ENCODE data around the gene MPHOSPH10.
"Not testable (repeated sequence)": the region's sequence is repeated elsewhere in the genome, so short reads cannot be mapped to it uniquely, and the experiment has no call there.

Gene MPHOSPH10, protein sequence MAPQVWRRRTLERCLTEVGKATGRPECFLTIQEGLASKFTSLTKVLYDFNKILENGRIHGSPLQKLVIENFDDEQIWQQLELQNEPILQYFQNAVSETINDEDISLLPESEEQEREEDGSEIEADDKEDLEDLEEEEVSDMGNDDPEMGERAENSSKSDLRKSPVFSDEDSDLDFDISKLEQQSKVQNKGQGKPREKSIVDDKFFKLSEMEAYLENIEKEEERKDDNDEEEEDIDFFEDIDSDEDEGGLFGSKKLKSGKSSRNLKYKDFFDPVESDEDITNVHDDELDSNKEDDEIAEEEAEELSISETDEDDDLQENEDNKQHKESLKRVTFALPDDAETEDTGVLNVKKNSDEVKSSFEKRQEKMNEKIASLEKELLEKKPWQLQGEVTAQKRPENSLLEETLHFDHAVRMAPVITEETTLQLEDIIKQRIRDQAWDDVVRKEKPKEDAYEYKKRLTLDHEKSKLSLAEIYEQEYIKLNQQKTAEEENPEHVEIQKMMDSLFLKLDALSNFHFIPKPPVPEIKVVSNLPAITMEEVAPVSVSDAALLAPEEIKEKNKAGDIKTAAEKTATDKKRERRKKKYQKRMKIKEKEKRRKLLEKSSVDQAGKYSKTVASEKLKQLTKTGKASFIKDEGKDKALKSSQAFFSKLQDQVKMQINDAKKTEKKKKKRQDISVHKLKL

DNA sequence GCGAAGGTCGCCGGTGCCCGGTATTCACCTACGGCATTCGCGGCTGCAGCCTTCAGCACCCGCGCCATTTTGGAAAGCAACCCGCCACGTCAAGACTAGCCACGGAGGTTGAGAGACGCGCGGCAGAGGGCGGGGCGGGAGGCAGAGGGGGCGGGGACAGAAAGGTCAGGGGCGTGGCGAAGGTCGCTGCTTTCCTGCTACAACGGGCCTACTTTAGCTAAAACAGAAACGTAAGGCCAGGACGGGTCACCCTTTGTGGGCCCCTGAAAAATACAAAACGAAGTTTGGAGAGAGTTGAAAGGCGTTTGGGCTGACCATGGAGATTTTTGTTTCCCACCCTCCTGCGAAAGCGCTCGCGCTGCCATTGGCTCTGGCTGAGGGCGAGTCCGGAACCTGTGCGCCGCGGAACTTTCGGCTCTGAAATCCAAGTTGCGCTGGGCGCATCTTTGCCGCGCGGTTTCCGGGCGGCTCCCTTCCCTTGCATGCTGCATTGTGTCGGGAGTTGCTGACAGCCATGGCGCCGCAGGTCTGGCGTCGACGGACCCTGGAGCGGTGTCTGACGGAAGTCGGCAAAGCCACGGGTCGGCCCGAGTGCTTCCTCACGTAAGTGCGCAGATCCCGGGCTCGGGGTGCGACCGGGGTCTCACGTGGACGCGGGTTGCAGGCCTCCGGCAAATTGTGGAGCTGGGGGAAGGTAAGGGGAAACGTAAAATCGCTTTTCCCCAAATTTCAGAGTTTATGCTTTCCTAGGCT, at the start of gene MPHOSPH10, which contains the start of gene MCEE:
TSS of gene MPHOSPH10 (plus strand) at position 483 of the 753 bp plus-strand sequence. CDS start at position 515, 32 bp downstream.
TSS of gene MCEE (minus strand) at position 78 of the 753 bp plus-strand sequence. CDS start at position 68, 10 bp downstream.
- peak; percentile 93 for DNase-seq (ENCODE audit: low spot score)

DNA sequence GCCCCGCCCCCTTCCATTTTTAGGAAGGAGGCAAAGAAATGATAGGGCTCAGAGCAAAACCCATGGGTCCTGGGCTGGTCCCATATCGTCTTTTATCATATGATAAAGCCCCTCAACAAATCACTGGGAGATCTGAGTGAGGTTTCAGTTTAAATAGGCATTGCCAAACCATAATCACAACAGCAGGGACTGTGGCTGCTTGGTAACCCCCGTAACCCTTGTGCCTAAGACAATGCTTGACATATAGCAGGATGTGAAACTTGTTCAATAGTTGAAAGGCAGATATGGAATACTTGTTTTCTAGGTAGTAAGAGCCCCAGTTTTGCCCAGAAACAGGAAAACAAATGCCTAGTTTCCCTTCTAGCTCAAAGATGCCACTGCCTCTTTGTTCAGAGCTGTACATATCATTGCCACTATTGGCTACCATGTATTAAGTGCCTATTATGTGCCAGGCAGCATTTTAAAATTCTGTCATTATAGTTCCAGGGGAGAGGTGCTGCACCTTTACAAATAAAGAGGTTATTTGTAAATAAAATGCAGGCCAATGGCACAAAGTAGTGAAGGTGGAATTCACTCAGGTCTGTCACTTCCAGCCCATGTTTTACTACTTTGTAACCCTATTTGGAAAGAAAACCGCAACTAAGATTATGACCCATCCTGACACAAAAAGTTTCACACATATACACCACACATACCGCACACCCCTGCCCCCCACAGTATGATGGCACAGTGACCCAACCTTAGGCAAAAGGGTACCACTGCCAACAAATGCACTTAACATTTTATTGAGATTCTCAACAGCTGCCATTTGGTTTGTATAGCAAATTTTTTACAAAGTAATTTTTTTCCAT, 47.8 kb upstream of the MPHOSPH10 start:
- DNase-seq (ENCODE audit: low spot score), result no peak

DNA sequence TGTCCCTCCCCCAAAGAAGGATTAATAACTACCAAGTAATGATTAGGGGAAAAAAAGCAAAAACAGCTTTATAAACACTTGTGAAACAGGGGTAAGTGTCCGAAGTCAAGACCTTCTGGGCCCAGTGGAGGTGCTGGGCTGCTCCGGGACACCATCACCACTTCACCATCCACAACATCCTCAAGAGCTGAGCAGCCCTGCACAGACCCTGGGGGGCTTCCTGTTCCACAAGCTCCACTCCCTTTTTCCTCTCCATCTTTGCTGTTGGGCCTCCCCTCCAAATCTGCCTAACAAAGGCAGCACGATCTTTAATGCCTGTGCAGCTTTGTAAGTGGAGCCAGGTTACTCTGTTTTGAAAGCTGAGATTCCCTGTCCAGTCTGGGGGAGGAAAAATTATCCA, 47.1 kb upstream of the MPHOSPH10 start:
- DNase-seq (ENCODE audit: low spot score), result not testable (repeated sequence)

DNA sequence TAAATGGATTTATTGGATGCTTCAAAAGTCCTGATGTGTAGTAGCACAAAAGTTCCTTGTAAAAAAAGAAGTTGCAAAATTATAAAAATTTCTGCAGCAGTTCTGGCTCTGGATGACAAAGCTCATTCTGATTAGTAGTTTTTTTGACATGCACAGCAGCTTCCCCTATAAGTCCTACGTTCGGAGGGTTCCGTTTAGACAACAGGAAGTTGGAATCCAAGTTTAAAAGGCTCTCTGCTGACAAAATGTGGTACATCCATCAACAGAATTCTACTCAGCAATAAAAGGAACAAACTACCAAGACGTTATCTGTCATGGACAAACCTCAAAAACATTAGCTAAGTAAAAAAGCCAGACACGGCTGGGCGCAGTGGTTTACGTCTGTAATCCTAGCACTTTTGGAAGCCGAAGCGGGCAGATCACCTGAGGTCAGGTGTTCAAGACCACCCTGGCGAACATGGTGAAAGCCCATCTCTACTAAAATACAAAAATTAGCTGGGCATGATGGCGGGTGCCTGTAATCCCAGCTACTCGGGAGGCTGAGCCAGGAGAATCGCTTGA, 46.6 kb upstream of the MPHOSPH10 start:
- DNase-seq (ENCODE audit: low spot score), result not testable (repeated sequence)

DNA sequence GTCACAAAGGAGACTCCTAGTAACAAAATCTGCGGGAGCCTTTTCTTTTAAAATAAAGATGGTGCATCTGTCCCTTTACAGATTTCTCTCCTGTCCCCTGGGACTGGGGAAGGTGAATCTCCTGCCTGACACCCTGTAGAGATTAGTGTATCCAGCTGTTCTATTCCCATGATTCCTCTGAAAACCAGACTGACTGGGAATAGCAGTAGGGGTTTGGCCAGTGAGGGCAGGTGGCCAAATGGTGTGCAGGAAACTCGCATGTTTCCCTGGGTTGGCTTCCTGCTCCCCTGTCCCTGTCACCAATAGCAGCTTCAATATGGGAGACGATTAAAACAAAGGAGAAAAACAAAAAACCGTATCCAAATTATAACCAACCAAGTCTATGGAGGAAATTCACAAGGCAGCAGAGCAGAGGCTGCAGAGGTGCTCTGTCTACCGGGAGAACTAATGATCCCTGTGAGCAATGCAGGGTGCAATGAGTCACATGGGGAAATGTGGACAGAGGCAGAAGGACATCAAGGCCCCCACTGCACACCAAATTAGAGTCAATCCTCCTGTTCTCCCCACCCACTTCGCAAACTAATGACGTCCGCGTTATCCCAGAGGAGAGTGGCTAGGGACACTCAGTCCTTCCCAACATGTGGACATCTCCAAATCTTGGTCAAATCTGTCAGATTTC, 45.0 kb upstream of the MPHOSPH10 start:
- DNase-seq (ENCODE audit: low spot score), result not testable (repeated sequence)

DNA sequence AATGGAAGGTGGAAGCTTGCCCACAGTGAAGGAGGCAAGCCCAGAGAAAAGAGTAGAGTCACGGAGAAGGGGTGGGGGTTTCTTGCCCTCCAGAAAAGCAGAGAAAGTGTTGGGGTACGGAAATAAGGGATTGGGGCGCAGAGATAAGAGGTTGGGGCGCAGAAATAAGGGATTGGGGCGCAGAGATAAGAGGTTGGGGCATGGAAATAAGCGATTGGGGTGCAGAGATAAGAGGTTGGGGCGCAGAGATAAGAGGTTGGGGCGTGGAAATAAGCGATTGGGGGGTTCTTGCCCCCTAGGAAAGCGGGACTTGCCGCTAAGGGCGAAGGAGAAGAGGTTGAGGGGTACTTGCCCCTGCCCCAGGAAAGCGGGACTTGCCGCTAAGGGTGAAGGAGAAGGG, 41.0 kb upstream of the MPHOSPH10 start:
- not testable (repeated sequence) for DNase-seq (ENCODE audit: low spot score)

DNA sequence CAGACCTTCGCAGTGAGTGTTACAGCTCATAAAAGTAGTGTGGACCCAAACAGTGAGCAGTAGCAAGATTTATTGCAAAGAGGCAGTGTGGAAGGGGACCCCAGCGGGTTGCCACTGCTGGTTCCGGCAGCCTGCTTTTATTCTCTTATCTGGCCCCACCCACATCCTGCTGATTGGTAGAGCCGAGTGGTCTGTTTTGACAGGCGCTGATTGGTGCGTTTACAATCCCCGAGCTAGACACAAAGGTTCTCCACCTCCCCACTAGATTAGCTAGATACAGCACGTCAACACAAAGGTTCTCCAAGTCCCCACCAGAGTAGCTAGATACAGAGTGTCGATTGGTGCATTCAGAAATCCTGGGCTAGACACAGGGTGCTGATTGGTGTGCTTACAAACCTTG, 38.6 kb upstream of the MPHOSPH10 start:
- not testable (repeated sequence) for DNase-seq (ENCODE audit: low spot score)

DNA sequence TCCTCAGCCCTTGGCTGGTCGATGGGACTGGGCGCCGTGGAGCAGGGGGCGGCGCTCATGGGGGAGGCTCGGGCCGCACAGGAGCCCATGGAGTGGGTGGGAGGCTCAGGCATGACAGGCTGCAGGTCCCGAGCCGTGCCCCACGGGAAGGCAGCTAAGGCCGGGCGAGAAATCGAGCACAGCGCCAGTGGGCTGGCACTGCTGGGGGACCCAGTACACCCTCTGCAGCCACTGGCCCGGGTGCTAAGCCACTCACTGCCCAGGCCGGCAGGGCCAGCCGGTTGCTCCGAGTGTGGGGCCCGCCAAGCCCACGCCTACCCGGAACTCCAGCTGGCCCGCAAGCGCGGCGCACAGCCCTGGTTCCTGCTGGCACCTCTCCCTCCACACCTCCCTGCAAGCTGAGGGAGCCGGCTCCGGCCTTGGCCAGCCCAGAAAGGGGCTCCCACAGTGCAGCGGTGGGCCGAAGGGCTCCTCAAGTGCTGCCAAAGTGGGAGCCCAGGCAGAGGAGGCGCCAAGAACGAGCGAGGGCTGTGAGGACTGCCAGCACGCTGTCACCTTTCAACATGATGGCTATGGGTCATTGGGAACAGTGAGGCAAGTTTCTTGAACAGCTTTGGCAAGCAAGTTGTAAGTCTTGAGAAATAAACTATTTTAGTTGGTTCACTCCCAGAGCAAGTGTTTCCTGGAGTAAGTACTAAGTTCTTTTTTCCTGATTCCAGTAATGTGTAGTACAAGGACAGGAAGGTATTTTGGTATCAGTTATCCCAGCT, 37.8 kb upstream of the MPHOSPH10 start:
- DNase-seq (ENCODE audit: low spot score), result not testable (repeated sequence)

DNA sequence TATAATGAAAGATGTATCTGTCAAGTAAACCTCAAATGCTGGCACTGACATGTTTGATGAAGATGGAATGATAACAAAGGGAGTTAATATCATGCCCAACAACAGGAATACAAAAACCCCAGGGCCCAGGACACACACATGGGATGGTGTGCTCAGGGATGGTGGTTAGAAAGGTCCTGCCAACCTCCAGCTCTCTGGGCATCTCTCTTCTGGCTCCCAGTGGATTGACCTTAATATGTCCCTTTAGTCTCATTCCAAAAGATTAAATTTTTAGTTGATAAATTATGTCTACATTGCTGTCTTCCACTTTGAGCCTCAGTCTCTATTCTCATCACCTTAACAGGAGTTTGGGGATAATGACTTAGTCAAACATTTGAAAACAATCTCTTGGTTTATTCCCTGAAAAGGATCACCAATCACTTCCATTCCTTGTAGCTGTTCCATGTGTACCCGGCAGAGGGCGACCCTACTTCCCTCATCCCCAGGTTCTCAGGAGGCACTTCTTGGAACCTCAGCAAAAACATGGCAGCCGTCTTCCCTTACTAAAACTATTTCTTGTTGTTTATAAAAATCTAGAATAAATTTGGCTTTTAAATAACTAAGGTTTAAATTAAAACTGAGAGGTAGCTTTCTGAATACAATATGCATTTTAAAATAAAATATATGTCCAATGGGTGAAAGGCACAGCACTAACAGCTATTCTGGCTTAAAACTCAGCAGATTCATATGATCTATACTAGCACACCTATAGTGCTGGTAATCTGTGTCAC, 30.1 kb upstream of the MPHOSPH10 start:
- peak; percentile 79 for DNase-seq (ENCODE audit: low spot score)

DNA sequence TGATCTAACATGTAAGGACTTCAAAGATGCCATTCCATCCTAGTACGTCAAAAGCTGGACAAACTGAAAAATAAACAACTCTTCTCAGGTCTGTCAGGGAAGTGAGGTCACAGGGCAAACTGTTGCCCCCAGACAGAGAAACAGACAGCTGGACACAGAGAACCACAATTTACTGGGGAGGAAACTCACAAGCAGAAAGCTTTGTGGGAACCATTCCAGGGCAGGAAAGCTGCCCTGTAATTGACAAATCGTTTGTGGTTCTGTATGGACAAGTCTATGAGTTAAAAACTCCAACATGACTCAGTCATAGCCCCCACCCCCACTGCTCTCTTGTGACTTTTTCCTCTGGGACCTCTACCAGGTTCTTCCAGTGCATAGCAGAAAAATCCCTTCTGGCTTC, 28.8 kb upstream of the MPHOSPH10 start:
- DNase-seq (ENCODE audit: low spot score), result no peak

DNA sequence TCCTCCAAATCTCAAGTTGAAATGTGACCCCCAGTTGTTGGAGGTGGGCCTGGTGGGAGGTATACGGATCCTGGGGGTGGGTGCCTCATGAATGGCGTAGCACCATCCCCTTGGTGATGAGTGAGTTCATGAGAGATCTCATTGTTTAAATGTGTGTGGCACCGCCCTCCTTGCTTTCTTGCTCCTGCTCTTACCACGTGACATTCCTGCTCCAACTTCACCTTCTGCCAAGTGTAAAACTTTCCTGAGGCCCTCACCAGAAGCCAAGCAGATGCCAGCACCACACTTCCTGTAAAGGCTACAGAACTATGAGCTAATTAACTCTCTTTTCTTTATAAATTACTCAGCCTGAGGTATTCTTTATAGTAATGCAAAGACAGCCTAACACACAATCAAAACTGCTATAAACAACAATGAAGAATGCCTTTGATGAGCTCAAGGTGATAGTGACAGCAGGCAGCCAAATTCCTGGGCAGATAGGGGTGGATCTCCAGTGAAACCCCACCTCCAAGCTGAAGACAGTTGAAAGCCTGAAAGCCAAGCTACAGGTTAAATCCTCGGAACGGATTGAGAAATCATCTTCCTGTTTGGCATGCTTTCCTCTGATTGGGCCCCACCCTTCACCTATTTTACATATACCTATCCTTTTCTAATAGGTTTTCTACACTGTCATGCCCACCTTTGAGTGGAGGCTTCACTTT, 27.3 kb upstream of the MPHOSPH10 start:
- peak; percentile 60 for DNase-seq (ENCODE audit: low spot score)

DNA sequence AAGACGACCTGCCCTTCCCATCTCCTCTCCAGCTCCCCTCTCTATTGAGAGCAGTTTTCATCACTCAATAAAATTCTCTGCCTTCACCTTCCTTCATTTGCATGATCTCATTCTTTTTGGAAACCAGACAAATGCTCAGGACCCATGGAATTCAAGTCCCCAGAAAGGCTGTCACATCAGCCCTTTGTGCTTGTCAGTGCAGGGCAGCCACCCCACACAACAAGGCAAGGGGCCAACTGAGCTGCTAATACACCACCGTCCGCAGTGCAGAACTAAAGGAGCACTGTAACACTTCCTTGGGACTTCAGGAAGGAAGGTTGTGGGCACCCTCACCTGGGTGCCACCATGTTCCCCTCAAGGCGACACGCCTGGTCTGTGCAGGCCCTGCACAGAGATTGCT, 26.6 kb upstream of the MPHOSPH10 start:
- no peak for DNase-seq (ENCODE audit: low spot score)

DNA sequence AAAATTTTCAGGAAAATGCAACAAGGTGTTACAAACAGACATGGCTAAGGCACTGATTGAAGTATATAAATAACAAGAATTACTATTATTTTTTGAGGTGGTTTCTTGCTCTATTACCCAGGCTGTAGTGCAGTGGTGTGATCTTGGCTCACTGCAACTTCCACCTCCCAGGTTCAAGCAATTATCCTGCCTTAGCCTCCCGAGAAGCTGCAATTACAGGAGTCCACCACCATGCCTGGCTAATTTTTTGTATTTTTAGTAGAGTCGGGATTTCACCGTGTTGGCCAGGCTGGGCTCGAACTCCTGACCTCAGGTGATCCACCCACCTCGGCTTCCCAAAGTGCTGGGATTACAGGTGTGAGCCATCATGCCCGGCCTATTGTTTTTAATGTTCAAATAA, 24.0 kb upstream of the MPHOSPH10 start:
- DNase-seq (ENCODE audit: low spot score), result not testable (repeated sequence)

DNA sequence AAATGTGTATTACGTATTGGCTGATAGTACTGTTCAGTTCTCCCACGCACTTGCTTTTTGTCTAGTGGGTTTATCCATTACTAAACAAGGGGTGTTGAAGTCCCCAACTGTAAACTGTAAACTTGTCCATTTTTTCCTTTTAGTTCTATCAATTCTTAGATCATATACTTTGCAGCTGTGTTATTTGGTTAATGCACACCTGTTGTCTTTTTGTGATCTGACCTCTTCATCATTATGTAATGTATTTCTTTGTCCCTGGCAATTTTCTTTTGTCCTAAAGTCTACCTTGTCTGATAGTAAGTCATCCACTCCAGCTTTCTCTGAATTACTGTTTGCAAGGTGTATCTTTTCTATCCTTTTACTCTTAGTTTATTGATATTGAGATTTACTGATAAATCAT, 22.3 kb upstream of the MPHOSPH10 start:
- no peak for DNase-seq (ENCODE audit: low spot score)

DNA sequence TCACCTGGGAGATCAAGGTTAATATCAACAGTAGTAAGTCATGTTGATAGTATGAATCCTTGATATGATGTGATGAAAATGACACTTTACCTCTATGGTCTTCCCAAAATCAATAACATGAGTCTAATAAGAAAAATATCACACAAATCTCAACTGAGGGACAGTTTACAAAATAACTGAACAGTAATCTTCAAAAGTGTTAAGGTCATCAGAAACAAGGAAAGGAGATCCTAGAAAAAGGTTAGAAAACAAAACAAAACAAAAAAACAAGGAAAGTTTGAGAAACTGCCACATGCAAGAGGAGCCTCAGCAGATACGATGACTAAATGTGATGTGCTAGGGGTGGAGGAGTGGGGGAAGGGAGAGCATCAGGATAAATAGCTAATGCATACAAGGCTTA, 16.6 kb upstream of the MPHOSPH10 start:
- DNase-seq (ENCODE audit: low spot score), result no peak

DNA sequence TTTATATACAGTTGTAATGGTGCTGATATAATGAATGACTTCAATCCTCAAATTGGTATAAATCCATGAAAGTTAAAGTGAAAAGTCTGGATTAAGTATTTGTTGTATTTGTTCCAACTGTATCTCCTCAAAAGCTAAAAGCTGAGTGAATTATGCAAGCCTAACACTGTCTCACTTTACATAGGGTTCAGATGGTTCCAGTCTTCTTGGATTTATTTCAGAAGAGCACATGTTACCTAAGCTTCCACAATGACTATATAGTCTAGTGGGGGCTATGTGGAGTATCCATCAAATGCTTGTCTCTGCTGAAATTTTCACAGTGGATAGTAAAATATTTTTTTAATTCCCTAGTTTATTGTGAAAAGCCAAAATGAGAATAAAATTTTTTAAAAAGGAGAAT, 13.4 kb upstream of the MPHOSPH10 start:
- DNase-seq (ENCODE audit: low spot score), result no peak

DNA sequence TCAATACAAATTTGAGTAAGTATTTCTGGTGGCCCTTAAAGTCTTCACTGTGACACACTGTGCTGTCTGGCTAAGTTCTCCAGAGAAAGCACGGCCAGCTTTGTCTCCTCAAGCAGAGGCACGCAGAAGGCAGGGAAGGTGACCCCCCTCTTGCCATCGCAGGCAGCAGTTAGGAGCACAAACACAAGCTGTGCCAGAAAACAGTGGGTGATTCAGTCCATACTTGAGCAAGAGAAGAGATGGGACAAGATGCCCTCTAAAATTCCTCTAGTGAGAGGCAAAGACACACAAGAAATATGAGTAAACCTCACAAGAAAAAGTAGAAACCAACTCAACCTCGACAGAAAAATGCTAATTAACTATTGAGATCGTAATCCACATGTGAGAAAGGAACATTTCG, 10.2 kb upstream of the MPHOSPH10 start:
- no peak for DNase-seq (ENCODE audit: low spot score)

DNA sequence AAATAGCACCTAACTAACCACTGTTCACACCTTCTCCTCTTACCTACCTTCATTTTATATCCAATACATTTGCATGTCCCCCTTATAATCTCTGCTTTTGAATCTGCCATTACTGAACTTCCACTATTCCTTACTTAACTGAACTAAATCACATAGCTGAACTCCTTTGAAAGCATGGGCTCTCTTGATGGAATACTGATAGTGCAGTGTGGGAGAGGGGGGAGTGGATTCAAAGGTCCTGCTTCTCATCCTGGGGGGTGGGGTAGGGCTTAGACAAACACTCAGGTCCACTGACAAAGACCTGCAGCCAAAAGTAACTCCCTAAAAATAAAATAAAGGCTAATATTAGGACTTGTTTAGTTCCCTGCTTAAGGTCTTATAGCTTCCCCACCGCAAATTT, 9.0 kb upstream of the MPHOSPH10 start:
- DNase-seq (ENCODE audit: low spot score), result no peak
